SK-N-SH (cell line): Measurements from ENCODE around the gene PAMR1. TPM values are rescaled to one million over a fixed set of nuclear protein-coding genes. Genes with fewer than 3 reads are reported as not detected.

Experiments
- CTCF ChIA-PET: fragments of 300-600, 350-600 bp; formaldehyde crosslinking; extraction: SDS; loops from one replicate; lab custom pipeline; 2021; lab: Yijun Ruan, JAX
- POLR2A ChIA-PET: fragments of 350-600 bp; sonication (Branson Sonifier 250); formaldehyde crosslinking; extraction: SDS; loops from one replicate; lab custom pipeline; 2020; ENCODE audit warnings: antibody characterized with exemption, inconsistent platforms; lab: Yijun Ruan, JAX
- DNase-seq: peaks from one replicate; pipeline ENCODE4 v3.0.0; 2012
- H2AFZ ChIP-seq: fragments of 200-600 bp; sonication (generic); 2 replicates; pipeline ENCODE4 v1.8.1; 2016; ENCODE audit warnings: antibody characterized with exemption, mild to moderate bottlenecking, low read depth
- H3F3A ChIP-seq: fragments of 200-600 bp; sonication (generic); replicated peaks from 2 replicates; pipeline ENCODE3; 2016; ENCODE audit warnings: antibody characterized with exemption, mild to moderate bottlenecking; ENCODE audit not compliant: insufficient read depth
- H3K27ac ChIP-seq, 2 experiments: fragments of 200-500 bp in 1 of 2; fragments of 200-600 bp in 1 of 2; sonication (Bioruptor generic) in 1 of 2; sonication (generic), shearing (Covaris generic) in 1 of 2; 2 replicates each; pipeline versions ENCODE4 v1.5.1 to v1.6.1; 2014 to 2016; ENCODE audit warnings: low read depth in 2 of 2, inconsistent platforms in 1 of 2, low read length in 1 of 2, mild to moderate bottlenecking in 1 of 2, mixed read lengths in 1 of 2
- H3K27me3 ChIP-seq: fragments of 200-600 bp; sonication (generic), shearing (Covaris generic); 2 replicates; pipeline ENCODE4 v1.6.1; 2016; ENCODE audit warnings: mixed run types; ENCODE audit not compliant: insufficient read depth
- H3K36me3 ChIP-seq, 2 experiments: fragments of 200-500 bp in 1 of 2; fragments of 200-600 bp in 1 of 2; sonication (Bioruptor generic) in 1 of 2; sonication (generic) in 1 of 2; replicated peaks in 1 of 2; 2 replicates each; pipeline versions ENCODE3 to v1.5.1; 2014 to 2016; ENCODE audit warnings: low read length in 1 of 2, mild to moderate bottlenecking in 1 of 2; ENCODE audit not compliant: insufficient read depth in 2 of 2, control insufficient read depth in 1 of 2
- H3K4me1 ChIP-seq, 2 experiments: fragments of 200-500 bp in 1 of 2; fragments of 200-600 bp in 1 of 2; sonication (Bioruptor generic) in 1 of 2; sonication (generic), shearing (Covaris generic) in 1 of 2; 2 replicates each; pipeline versions ENCODE4 v1.5.1 to v1.6.1; 2014 to 2016; ENCODE audit warnings: low read depth in 1 of 2, low read length in 1 of 2, mixed run types in 1 of 2; ENCODE audit not compliant: insufficient read depth in 2 of 2, control insufficient read depth in 1 of 2
- H3K4me2 ChIP-seq: fragments of 200-600 bp; sonication (generic), shearing (Covaris generic); 2 replicates; pipeline ENCODE4 v1.6.1; 2017; ENCODE audit warnings: mixed run types
- H3K4me3 ChIP-seq, 2 experiments: fragments of 200-500 bp in 1 of 2; fragments of 200-600 bp in 1 of 2; sonication (Bioruptor generic) in 1 of 2; sonication (generic), shearing (Covaris generic) in 1 of 2; 2 replicates each; pipeline versions ENCODE4 v1.5.1 to v1.8.1; 2014 to 2016; ENCODE audit warnings: low read depth in 2 of 2, inconsistent platforms in 1 of 2, low read length in 1 of 2, mild to moderate bottlenecking in 1 of 2, mixed read lengths in 1 of 2, moderate library complexity in 1 of 2
- H3K79me2 ChIP-seq: fragments of 200-600 bp; sonication (generic); 2 replicates; pipeline ENCODE4 v1.8.1; 2017; ENCODE audit warnings: mild to moderate bottlenecking; ENCODE audit not compliant: insufficient read depth
- H3K9ac ChIP-seq: fragments of 200-600 bp; sonication (generic); 2 replicates; pipeline ENCODE4 v1.6.1; 2017; ENCODE audit warnings: mixed run types
- H3K9me2 ChIP-seq: fragments of 200-600 bp; sonication (generic); 2 replicates; pipeline ENCODE4 v1.6.1; 2017; ENCODE audit warnings: mixed run types
- H3K9me3 ChIP-seq: fragments of 200-600 bp; sonication (generic); 2 replicates; pipeline ENCODE4 v1.6.1; 2017; ENCODE audit warnings: mixed run types, mild to moderate bottlenecking, moderate library complexity
- H4K20me1 ChIP-seq: fragments of 200-600 bp; sonication (generic); 2 replicates; pipeline ENCODE4 v1.6.1; 2017; ENCODE audit warnings: mild to moderate bottlenecking, mixed run types; ENCODE audit not compliant: insufficient read depth
- ELF1 ChIP-seq: IDR thresholded peaks from 2 replicates; pipeline ENCODE4 v1.4.0; 2012
- EP300 ChIP-seq, 2 experiments: IDR thresholded peaks; 2 replicates each; pipeline versions ENCODE4 v1.4.0 to v1.6.1; 2012; ENCODE audit warnings: borderline replicate concordance in 1 of 2, low read depth in 1 of 2, low read length in 1 of 2
- FOXJ3 ChIP-seq: sonication (generic); formaldehyde crosslinking; IDR thresholded peaks from 2 replicates; pipeline ENCODE4 v1.5.1; 2020; ENCODE audit warnings: mild to moderate bottlenecking, missing genetic modification reagents
- GABPA ChIP-seq: IDR thresholded peaks from 2 replicates; pipeline ENCODE4 v1.4.0; 2012; ENCODE audit warnings: low read depth, mild to moderate bottlenecking
- IRF3 ChIP-seq: fragments of 150-350 bp; IDR thresholded peaks from 2 replicates; pipeline ENCODE4 v1.6.1; 2016; ENCODE audit warnings: mild to moderate bottlenecking, low read depth, low read length
- JUND ChIP-seq: IDR thresholded peaks from 2 replicates; pipeline ENCODE4 v1.4.0; 2012
- POLR2AphosphoS5 ChIP-seq: IDR thresholded peaks from 2 replicates; pipeline ENCODE4 v1.6.1; 2012; ENCODE audit warnings: low read depth, low read length
- RAD21 ChIP-seq: IDR thresholded peaks from 2 replicates; pipeline ENCODE4 v1.6.1; 2012; ENCODE audit warnings: mild to moderate bottlenecking, low read length
- SMC3 ChIP-seq: IDR thresholded peaks from 2 replicates; pipeline ENCODE4 v1.6.1; 2012; ENCODE audit warnings: low read depth, low read length, improper control_type of control experiment
- ZBTB33 ChIP-seq: IDR thresholded peaks from 2 replicates; pipeline ENCODE4 v1.4.0; 2012; ENCODE audit warnings: low read depth, borderline replicate concordance
- WGBS: methylation state at CpG from one replicate; pipeline ENCODE4 v1.1.6; 2017; ENCODE audit warnings: low lambda C conversion rate; 5-methylcytosine and 5-hydroxymethylcytosine counted together
- polyA plus RNA-seq, 3 experiments: library from polyadenylated mRNA; depleted of rRNA; stranded (reverse); fragments of >200 nt; gene quantifications; 2 replicates each; pipeline ENCODE4 v1.2.3, GENCODE V29; 2012

The PAMR1 gene
- polyA plus RNA-seq, 1 of the 3 experiments (the other 2 are of a cell fraction) = 0.31 TPM

- Histone ChIP-seq H3K9me3 (no peaks in the 10 kb centered on the region), H3K36me3 (no peaks in the 10 kb centered on the region), H4K20me1 (no peaks in the 10 kb centered on the region), H2AFZ (no peak overlapping the region), H3K9ac (no peak overlapping the region), H3F3A (no peaks in the 10 kb centered on the region), H3K9me2 (no peaks in the 10 kb centered on the region), H3K4me1 (no peaks in the 10 kb centered on the region), H3K27me3 (no peaks in the 10 kb centered on the region)
- ChIA-PET CTCF (interaction anchor here (0.9 to 4.2 kb wide), 9 partner anchors 9 to 476 kb away, joined by 3 to 22 read pairs (median 5); no protein-coding TSS in a partner anchor), POLR2A (no interaction called here)
- no peak for DNase-seq
- 84% methylated on average over 9 of the region's 9 CpGs for WGBS
- TF ChIP-seq ELF1 (no peak), POLR2AphosphoS5 (no peak), SMC3 (no peak), GABPA (no peak), JUND (no peak), IRF3 (no peak)
- TF ChIP-seq, all 33 proteins: peak for 0
- Histone ChIP-seq H3K4me2 (no peak overlapping the region), H3K79me2 (no peaks in the 10 kb centered on the region), H3K27ac (no peak overlapping the region), H3K4me3 (no peak overlapping the region)
Observed at GRCh38 chr11:35402751-35403660, 122.4 kb downstream of the PAMR1 start.

GRCh38 chr11:35398881-35399280, 126.5 kb downstream of the PAMR1 start:
- ChIA-PET POLR2A (no interaction called here), CTCF (no interaction called here)

More at GRCh38 chr11:35398881-35399280, 126.5 kb downstream of the PAMR1 start:
- no peaks in the 10 kb centered on the region for H4K20me1 ChIP-seq
- 35% methylated on average over 1 of the region's 1 CpG for WGBS
- H3K4me1 ChIP-seq = no peaks in the 10 kb centered on the region
- H3K4me2 ChIP-seq = no peak overlapping the region
- H3K4me3 ChIP-seq = no peak overlapping the region
- H3K27ac ChIP-seq = no peak overlapping the region
- TF ChIP-seq RAD21 (no peak), ZBTB33 (no peak), SMC3 (no peak), EP300 (IDR thresholded peaks at IDR 0.05; ENCODE audit: borderline replicate concordance in 1 of 2, low read depth in 1 of 2, low read length in 1 of 2) (no peak), POLR2AphosphoS5 (no peak), FOXJ3 (CRISPR knock-in tag) (no peak)
- no peaks in the 10 kb centered on the region for H3K36me3 ChIP-seq
- no peaks in the 10 kb centered on the region for H3K27me3 ChIP-seq
- no peak overlapping the region for H2AFZ ChIP-seq
- H3F3A ChIP-seq = no peaks in the 10 kb centered on the region
- no peaks in the 10 kb centered on the region for H3K9me2 ChIP-seq
- H3K79me2 ChIP-seq = no peaks in the 10 kb centered on the region
- H3K9me3 ChIP-seq = no peaks in the 10 kb centered on the region
- no peak overlapping the region for H3K9ac ChIP-seq
- DNase-seq = no peak
